GM18507 (cell line): ENCODE data around the gene USP49.

Experiments used
- DNase-seq: peaks from one replicate; pipeline ENCODE4 v3.0.0; 2011; ENCODE audit warnings: low read depth; ENCODE audit not compliant: insufficient read length; ENCODE audit errors: extremely low spot score
- FAIRE-seq: peaks from 2 replicates; lab custom pipeline; 2011; peaks lifted over from hg19 to GRCh38; lab: Jason Lieb, UNC

USP49 gene

DNA sequence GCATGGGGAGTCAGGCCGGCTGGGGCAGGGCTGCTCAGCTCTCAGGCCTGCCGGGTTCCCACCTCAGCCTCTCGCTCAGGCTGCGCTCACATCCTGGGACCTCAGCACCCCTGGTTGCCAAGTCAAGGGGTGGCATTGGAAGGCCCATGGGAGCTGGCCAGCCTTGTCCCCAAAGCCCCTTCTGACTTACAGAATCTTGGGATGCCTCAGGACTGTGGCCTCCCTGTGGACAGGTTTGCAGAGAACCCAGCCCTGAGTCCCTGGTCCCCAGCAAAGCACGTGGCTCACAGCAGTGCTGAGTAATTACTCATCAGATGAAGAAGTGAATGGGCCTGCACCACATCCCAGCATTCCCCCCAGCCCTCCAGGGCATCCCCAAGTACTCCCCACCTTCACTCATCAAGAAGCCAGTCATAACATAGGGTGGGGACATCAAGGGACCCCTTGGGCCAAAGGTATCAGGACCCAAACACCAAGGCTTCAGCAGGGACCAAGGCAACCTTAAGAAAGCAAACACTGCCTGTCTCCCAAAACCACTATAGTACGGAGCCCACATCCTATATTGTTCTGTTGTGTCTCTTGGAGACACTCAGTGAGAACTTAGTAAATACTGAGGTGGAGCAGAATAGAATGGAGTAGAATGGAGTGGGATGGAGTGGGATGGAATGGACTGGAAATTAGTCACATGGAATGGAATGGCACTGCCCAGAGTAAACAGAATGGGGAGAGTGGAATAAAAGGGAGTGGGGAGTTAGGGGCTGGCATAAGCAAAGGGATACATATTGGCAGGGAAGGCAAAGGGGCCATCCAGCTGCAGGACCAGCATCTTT, 151.6 kb downstream of the USP49 start:
- FAIRE-seq (no peak), DNase-seq (no peak)

DNA sequence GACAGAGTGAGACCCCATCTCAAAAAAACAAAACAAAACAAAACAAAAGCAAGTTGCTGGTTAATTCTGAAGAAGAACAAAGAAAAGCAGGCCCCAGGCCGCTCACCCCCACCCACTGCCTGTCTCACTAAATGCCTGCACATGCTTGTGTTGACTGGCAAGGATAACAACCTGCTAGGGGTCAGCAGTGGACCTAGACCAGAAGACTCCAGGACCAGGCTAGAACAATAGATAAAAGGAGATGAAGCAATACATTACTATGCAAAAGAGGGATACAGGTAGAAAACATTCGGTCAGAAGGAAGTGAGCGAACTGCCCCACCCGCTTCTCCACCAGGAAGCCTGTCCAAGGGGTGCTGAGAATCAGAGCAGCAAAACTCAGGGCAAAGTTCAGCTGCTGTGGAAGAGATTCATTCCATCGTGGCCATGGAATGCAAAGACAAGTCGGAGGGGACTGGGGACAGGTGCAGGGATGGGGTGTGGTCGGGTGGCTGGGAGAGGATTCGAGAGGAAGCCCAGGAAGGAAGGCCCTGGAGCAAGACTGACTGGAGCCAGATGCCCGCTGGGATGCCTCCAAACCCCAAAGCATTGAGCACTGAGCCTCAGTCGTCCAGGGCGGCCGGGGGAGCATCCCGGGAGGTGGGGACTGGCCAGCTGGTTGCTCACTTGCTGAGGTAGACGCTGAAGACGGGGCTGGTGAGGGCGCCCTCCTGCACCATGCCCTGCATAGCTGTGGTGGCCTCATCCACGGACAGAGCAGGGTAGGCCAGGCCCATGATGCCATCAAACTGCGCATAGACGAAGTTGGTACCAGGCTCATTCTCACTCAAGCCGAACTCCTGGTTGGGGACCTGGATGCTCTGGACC, 153.3 kb downstream of the USP49 start:
- no peak for FAIRE-seq
- DNase-seq, result no peak

DNA sequence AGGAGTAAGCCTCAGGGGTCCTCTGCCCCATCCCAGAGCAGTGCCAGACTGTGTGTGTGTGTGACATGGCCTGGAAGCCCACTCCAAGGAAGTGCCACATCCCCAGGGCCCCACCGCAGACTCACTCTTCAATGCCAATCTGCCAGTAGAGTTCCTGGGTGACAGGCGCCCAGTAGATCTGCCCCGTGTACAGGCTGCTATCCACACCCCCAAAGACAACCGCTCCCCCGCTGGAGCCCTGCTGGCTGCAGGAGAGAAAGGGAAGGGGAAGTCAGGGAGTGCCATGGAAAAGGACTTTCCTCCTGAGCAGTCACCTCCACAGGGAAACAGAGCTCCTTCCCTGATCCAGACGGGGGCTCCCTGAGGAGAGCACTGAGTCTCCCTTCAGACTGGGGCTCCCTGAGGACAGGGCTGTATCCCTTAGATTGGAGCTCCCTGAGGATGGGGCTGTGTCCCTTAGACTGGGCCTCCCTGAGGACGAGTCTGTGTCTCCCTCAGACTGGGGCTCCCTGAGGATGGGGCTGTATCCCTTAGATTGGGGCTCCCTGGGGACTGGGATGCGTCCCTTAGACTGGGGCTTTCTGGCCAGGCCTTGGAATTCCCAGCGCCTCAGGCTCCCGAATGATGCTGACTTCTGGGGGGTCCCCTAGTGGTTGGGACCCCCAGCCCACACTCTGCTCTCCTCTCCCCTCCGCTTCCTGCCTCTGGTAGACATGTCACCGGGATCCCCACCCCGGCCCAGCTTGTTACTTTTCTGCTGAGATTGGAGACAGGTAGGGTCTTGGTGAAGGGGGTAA, 154.6 kb downstream of the USP49 start:
- FAIRE-seq, result no peak

More for the DNA sequence above, 154.6 kb downstream of the USP49 start:
- DNase-seq, result no peak
